NCI-H524 treated with DMSO at 0.1 percent for 48 hours (cell line): ENCODE measurements around the gene KLF11.
"Not testable (repeated sequence)": the region's sequence is repeated elsewhere in the genome, so short reads cannot be mapped to it uniquely, and the experiment has no call there.

Experiments used
- DNase-seq: peaks from one replicate; lab custom pipeline; 2025; lab: John Stamatoyannopoulos, UW

Gene KLF11

GRCh38 chr2:10009271-10009810, 34.0 kb upstream of the KLF11 start:
- no peak for DNase-seq

- no peak for DNase-seq
Observed at GRCh38 chr2:10009811-10010781, 33.3 kb upstream of the KLF11 start.

- not testable (repeated sequence) for DNase-seq
Observed at GRCh38 chr2:10010861-10011605, 32.3 kb upstream of the KLF11 start.

- not testable (repeated sequence) for DNase-seq
Observed at GRCh38 chr2:10011606-10012325, 31.6 kb upstream of the KLF11 start.

GRCh38 chr2:10012366-10012962, 30.9 kb upstream of the KLF11 start:
- DNase-seq: not testable (repeated sequence)

- no peak for DNase-seq
Observed at GRCh38 chr2:10012963-10013461, 30.3 kb upstream of the KLF11 start.

- DNase-seq: not testable (repeated sequence)
Observed at GRCh38 chr2:10013651-10014417, 29.5 kb upstream of the KLF11 start.

- no peak for DNase-seq
Observed at GRCh38 chr2:10014418-10015190, 28.7 kb upstream of the KLF11 start.

- not testable (repeated sequence) for DNase-seq
Observed at GRCh38 chr2:10015376-10015989, 27.9 kb upstream of the KLF11 start.

- no peak for DNase-seq
Observed at GRCh38 chr2:10016001-10016801, 27.1 kb upstream of the KLF11 start.

GRCh38 chr2:10016802-10017258, 26.5 kb upstream of the KLF11 start:
- DNase-seq: no peak

GRCh38 chr2:10017313-10017941, 25.9 kb upstream of the KLF11 start:
- no peak for DNase-seq

GRCh38 chr2:10019174-10019573, 24.2 kb upstream of the KLF11 start:
- DNase-seq: no peak

- DNase-seq: no peak
Observed at GRCh38 chr2:10019602-10020400, 23.5 kb upstream of the KLF11 start.

GRCh38 chr2:10022041-10022421, 21.3 kb upstream of the KLF11 start:
- DNase-seq: no peak

- no peak for DNase-seq
Observed at GRCh38 chr2:10022445-10022844, 20.9 kb upstream of the KLF11 start.
